ENCODE measurements around the gene ANKRD27. TPM values are rescaled to one million over a fixed set of nuclear protein-coding genes. Genes with fewer than 3 reads are reported as not detected.

ANKRD27 gene
- polyA plus RNA-seq, 1 donor, result 10.6 TPM

Other genes with a start within 250 kb of the ANKRD27 start
- gene PDCD5, start 94.0 kb downstream of the ANKRD27 start, polyA plus RNA-seq (ENCODE audit: insufficient read length), result 125 TPM
- gene RGS9BP, start 668 bp upstream of the ANKRD27 start, polyA plus RNA-seq (ENCODE audit: insufficient read length), result 0.06 TPM
- 8.7 TPM for gene NUDT19, start 16.6 kb upstream of the ANKRD27 start, polyA plus RNA-seq (ENCODE audit: insufficient read length)
- 0.12 TPM for gene TDRD12, start 44.6 kb upstream of the ANKRD27 start, polyA plus RNA-seq (ENCODE audit: insufficient read length)
- 0.61 TPM for gene SLC7A9, start 194.6 kb upstream of the ANKRD27 start, polyA plus RNA-seq (ENCODE audit: insufficient read length)